Anterior cingulate cortex (tissue), 58 donors: Measurements from ENCODE around the gene GAREM1.
"Not testable (repeated sequence)": the region's sequence is repeated elsewhere in the genome, so short reads cannot be mapped to it uniquely, and the experiment has no call there.

ENCODE experiments used
- DNase-seq, 58 donors: peaks; one replicate each; lab custom pipeline; 2025; lab: John Stamatoyannopoulos, UW

GAREM1 gene

DNA sequence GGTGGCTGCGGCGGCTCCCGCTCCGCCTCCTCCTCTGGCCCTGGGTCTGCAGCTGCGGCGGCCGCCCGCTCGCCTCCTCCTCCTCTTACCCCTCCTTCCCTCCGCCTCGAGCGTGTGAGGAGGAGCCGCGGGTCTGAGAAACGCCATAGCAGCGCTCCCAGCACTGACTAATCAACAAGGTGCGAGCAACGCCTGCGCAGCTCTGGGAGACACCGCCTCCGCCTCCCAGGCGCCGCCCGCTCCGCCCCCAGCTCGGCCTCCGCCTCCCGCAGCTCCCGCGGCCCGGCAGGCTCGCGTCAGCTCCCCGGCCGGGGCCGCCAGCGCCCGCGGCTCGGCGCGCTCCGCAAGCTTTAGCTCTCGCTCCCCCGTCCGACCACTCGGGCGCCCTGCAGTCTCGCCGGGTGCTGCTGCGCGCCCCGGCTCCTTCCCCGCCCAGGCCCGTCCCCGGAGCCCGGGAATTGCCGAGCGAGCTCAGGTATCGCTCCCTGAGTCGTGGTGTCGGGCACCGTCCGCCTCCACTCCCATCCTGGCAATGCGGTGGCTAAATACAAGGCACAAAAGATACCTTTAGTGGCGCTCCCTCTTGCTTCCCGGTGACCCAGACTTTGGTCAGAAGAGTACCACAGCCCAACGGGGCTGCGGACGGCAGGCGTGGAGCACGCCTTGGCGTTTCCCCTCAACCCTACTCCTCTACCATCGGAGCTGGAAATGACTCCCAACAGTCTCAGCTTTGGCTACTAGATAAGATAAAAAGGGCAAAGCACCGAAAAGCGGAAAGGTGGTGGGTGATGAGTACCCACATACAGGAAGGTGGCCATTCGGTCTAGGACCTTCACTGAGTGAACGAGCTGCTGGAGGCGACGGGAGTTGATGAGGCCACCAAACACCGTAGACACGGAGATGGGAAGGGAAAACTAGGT lies at the start of gene GAREM1:
GAREM1 (minus strand) TSS at position 169 of the 920 bp plus-strand sequence. CDS start 454 bp downstream, outside the sequence.
- DNase-seq: peak; percentile 30 to 98 (median 93)

DNA sequence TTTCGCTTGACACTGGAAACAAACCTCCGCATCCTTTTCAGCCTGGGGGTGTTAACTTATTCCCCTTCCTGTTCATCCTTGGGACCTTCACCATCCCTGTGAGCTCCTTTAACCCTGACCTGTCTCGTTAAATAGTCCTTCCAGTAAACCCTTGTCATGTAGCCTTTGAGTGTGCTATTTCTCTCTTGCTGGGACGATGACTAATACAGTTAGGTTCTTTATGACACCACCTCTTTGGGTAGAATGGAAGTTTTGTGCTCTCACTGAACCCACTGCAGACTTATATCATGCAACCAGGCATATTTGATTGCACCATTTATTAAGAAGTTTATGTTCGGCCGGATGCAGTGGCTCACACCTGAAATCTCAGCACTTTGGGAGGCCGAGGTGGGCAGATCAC lies 40.5 kb upstream of the GAREM1 start:
- no peak for DNase-seq

DNA sequence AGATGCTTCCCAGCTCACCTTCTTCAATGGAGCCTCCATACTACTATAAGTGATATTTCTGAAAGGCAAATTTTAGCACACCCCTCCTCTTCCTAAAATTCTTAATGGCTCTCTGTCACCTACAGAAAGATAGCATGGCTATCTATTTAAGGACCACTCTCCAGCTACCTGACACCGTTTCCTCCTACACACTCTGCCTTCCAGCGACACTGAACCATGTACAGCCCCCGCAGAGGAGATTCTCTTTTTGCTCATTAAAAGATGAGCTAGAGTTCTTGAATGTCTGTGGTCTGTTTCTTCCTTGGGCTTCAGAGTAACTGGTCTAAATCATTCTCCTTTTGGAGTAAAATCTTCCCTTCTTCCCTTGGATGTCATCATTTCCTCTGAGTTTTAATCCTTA lies 38.4 kb upstream of the GAREM1 start:
- no peak for DNase-seq

DNA sequence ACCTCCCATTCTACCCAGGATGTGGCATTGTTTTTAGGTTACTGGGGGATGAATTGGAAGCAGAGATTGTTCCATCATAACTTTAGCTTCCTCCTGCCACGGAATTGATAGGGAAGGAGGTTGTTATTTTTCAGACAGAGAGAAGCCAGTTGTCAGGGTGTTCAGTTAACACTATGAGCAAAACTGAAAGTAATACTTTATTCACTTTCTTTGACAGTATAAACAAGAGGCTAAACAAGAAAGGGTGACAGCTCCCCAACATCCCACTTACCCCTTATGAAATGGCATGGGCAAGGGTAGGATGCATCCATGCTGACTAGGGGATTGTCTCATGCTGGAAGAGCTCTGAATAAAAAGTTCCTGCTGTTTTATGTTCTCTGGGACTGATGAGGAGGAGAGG lies 36.4 kb upstream of the GAREM1 start:
- DNase-seq: no peak

DNA sequence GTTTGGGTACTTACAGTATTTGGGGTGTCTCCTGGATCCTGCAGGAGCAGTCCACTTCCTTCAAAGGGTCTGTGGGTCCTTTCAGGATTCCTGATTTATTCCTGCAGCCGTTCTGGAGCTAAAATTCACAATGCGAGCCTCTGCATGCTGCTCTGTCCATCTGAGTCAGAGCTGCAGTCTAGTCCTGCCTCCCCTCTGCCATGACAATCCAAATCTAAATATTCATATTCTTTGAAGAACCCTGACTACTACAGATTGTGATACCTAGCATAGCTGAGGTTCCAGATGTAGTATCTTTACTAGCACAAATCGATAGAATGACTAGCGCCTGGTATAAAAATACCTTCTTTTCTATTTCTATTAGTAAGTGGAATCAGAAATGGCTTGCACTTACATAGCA lies 31.3 kb upstream of the GAREM1 start:
- DNase-seq: no peak

DNA sequence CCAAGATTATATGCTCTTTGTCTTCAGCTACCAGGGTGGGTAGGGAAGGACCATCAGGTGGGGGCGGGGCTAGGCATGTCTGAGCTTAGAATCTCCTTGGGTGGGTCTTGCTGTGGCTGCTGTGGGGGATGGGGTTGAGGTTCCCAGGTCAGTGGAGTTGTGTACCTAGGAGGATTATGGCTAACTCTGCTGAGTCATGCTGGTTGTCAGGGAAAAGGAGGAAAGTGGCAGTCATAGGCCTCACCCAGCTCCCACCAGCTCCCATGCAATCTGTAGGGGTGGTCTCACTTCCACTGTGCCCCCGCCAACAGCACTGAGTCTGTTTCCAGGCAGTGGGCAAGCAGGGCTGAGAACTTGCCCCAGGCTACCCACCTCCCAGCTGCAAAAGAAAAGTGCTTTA lies 30.6 kb upstream of the GAREM1 start:
- DNase-seq: not testable (repeated sequence)

DNA sequence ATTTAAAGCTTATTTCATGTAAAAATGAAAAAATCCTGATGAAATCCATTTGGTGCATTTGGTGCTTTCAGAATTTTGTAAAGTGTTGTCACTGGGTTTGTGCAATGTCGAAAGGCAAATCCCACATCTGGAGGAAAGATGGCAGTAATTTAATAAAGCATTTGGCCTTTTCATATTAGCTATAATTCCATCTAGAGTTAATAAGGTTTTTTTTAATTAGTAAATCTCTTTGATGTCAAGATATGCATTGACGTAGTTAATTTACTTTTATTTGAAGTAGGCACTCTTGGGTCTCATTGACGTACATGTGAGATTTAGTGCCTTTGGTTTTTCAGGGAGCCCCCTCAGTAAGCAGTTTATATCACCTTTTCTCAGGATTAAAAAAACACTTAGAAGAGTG lies 12.3 kb upstream of the GAREM1 start:
- DNase-seq: no peak

DNA sequence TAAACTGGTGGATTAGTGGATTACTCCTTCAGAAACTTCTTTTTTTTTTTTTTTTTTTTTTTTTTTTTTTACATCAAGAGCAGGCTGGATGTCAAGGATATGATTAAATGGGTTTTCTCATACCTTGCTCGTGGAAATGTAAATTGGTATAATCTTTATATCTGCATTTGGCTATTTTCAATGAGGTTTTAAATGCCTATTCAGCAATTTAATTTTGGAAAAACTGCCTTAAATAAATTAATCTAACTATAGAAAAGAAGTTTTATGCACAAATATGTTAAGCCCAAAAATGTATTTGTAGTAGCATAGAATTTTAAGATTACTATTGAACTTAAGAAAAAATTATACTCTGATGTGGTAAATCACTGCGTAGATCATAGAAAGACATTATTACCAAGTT lies 11.4 kb upstream of the GAREM1 start:
- DNase-seq: no peak

DNA sequence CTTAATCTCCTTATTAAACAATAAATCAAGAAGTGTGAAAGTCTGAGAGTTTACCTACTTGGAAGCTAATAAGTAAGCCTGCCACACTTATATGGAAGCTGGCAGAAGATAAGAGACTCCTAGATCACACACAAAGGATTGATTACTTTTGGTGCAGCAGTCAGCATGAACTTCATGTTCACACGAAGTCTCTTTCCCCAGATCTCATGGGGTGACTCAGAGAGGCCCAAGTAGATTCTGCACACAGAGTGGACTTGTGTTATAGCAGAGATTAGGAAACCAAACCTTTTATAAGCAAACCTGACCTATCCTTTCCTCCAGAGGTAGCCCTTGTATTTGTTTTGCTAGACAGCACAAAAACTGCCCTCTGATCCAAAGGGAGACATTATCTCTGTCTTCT lies 9.9 kb upstream of the GAREM1 start:
- DNase-seq: no peak

DNA sequence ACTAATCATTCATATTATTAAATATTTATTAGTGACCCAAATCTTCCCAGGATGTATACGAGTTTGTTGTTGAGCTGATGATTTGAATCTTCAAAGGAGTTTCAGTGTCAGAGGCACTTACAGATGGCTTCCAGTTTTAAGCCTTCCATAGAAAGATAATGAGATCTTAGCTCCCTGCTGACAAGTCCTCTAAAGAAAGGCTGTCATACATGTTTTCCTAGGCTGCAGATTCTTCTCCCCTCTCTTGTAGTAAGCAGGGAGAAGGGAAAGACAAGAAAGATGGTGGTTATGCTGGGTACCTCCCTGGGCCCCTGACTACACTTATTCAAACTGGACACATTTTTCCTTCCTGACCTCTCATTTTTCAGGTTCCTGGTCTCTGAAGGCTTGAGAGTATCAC lies 8.1 kb upstream of the GAREM1 start:
- DNase-seq: no peak

DNA sequence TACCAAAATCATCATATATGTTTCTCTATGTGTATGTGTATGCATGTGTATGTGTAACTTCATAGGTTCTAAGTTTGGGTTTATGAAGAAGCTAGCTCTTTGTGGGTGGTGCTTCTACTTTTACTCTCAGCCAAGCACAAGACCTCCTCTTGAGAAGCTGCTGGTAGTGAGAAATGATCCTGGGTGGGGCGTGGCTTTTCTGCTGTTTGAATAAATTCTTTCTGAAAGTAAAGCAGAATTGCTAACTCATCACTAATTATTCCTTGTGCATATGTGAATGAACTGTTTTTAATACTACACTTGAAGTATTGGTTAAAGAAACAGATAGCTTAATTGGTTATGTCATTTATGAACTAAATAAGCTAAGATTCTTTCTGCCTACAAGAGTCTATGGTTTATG lies 7.6 kb upstream of the GAREM1 start:
- DNase-seq: no peak

DNA sequence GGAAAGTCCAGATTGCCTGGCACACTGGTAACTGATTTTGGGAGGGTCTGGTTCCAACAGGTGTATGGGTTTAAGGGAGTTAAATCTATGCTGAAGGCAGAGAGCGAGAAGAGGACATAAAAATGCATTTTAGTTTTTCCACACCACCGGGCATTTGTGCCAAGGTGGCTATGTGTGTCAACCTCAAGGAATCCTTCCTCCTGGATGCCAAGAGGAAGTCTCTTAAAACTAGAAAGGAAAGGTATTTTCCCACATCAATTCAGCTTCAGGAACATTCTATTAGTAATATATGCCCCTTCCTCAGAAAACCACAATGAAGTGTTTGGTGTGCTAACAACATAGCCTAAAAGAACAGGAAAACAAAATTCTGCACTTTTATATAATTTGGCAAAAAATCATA lies 5.4 kb upstream of the GAREM1 start:
- no peak for DNase-seq

DNA sequence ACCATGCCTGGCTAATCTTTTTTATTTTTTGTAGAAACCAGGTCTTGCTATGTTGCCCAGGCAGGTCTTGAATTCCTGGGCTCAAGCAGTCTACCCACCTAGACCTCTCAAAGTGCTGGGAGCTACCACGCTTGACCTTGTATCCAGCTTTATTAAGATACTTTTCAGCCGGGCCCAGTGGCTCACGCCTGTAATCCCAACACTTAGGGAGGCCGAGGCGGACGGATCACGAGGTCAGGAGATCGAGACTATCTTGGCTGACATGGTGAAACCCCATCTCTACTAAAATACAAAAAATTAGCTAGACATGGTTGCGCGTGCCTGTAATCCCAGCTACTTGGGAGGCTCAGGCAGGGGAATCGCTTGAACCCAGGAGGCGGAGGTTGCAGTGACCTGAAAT lies 4.4 kb upstream of the GAREM1 start:
- not testable (repeated sequence) for DNase-seq

DNA sequence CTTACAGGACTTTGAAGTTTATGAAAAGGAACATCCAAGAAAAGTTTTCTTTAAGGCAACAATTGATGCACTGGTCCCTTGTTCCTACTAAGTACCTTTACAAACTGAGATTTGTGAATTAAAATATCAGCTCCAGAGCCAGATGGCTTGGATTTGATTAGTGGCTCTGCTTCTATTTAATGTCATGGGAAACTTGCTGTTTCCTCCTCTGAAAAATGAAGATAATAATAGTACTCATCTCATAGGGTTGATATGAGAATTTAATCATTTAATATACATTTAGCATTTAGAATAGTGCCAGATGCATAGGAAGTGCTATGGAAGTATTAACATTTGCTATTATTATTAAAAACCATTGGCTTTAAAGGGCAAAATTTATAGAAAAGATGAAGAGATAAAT lies 2.6 kb upstream of the GAREM1 start:
- no peak for DNase-seq

DNA sequence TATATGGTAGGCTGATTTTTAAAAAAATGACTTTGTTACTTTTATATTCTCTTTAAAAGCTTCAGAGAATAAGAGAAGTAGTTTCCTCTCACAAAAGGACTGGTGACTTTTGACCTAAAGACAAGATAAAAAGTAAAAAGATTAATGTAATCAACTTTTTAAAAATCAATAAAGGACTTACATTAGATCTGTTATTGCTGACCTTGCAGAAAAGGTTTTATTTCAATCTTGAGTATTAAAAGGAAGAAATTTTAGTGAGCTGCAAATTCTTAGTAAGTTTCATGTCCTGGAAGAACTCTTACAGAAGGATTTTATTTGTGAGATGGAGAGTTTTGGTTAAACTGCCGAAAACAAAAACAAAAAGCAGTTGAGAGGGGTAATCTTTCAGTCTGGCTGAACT lies 2.2 kb upstream of the GAREM1 start:
- no peak for DNase-seq

DNA sequence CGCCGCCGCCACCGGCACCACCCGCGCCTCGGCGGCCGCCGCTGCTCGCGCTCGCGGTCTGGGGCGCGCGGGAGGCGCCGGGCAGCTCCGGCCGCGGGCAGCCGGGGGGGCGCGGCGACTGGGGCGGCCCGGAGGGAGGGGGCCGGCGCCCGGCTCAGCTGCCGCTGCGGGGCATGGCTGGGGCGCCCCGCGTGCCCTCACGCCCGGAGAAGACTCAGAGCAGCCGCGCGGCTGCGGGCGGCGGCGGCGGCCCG lies 295 bp downstream of the GAREM1 start:
- DNase-seq: no peak

DNA sequence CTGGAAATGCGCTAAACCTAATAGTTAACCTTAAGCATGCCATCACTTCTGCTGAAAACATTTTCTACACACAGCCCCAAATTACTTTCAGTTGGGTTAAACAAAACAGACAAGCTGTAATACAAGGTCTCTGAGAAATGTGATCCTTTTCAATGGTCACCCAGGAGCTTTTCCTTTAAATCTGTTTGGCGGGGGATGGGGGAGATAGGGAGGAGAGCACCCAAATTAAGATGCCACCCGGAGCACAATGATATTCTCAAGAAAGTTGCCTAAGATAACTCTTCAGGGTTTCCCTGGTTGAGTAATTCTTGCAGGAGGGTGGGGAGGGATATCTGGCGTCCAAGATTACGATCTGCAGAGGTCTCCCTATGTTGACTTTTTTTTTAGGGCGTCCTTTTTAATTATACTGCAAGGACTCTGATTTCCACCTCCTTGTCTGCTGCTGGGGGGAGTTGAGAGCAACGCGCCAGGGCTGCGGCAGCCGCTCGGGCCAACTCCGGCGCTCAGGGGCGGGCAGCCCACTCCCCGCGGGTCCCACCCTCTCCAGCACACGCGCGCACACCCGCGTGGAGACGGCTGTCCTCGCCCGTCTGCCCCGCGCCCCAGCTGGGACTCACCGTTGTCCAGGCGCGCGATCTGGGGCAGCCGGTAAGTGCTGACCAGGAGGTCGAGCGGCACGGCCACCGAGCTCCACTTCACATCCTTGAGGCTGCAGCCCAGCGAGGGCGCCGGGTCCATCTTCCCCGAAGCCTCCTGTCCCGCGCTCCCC lies 807 bp downstream of the GAREM1 start:
- DNase-seq: peak in 41 of 58 donors; percentile 8 to 74 (median 44)

DNA sequence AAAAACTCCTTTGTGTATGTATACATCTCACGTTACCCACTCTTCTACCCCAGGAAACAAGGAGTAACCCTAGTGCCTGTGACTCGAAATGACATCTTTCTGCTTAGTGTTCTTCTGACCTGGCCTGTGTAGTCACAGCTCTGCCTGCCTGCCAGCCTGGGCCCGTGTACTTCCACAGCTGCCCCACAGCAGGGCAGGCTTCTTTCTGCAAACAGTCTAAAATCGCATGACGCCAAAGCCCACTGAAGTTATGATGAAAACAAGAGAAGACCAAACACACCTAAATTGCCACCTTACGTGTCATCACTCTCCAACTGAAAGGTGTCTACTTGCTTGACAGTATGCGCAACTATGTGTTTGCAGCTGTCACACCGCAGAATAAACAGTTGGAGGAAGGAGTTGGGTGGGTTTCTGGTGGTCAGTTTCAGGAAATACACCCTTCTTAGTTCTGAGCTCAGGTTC lies 1.5 kb downstream of the GAREM1 start:
- peak in 47 of 58 donors; percentile 5 to 70 (median 30) for DNase-seq

DNA sequence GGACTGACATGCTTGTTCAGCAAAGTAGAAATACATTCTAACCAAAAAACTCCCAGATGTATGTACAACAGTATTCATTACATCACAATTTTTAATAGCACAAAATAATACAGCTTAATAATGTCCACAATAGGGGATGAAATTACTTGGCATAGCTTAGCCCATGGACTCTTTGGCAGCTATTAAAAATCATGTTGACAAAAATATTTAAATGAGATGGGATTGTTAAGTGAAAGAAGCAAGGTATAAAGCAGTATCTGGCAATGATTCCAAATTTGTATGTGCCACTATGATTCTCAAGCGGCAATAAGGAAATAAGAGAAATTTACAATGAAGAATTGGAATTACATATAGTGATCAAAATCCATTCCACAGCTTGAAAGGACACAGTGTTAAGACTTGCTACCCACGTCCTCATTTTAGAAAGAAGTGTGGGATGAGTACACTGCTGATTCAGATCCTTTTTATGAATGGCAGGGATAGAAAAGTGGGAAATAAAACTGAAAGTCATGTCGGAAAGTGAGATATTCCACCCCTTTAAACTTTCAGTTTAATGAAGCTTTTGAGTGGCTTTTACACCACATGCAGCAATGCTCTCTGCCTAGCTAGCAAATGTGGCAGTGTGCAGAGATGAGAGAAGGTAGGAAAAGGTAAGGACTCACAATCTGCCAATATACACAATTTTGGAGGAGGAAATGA lies 2.4 kb downstream of the GAREM1 start:
- DNase-seq: peak in 2 of 58 donors; percentile 22 to 30

DNA sequence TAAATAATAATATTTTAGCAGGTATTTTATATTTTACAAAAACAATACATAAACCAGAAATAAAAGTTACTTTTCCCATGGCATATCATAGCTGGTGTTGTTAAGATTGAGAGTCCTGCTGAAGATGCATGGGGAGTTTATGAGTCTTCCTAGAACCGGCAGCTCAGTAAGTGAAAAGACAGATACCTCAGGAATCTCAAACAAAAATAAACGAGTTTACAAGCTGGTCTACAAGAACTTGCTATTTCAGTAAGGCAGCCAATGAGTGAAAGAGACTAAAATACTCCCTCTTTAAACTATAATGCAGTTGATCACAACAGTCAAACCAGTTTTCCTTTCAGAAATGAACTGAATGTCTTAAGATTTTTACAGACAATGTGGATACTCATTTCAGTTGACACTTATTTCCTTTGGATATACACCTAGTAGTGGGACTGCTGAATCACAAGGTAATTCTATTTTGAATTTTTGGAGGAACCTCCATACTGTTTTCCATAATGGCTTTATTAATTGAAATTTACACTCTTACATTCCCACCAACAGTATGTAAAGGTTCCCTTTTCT lies 8.9 kb downstream of the GAREM1 start:
- DNase-seq: no peak
